Suprapubic skin (tissue), 4 donors: ENCODE results near the gene IGSF11. TPM values are rescaled to one million over a fixed set of nuclear protein-coding genes. Genes with fewer than 3 reads are reported as not detected.

Experiments used
- DNase-seq, 2 donors: peaks; one replicate each; pipeline ENCODE4 v3.0.0-alpha.2; 2019; ENCODE audit warnings: low spot score in 2 of 2
- H3K27ac ChIP-seq: fragments of 200-600 bp; sonication (generic); one replicate; pipeline ENCODE4 v1.5.1; 2019
- H3K27me3 ChIP-seq: fragments of 200-600 bp; sonication (generic); one replicate; pipeline ENCODE4 v1.5.1; 2019
- H3K36me3 ChIP-seq: fragments of 200-600 bp; sonication (generic); one replicate; pipeline ENCODE4 v1.5.1; 2019
- H3K4me1 ChIP-seq: fragments of 200-600 bp; sonication (generic); one replicate; pipeline ENCODE4 v1.5.1; 2019
- H3K4me3 ChIP-seq: fragments of 200-600 bp; sonication (generic); one replicate; pipeline ENCODE4 v1.5.1; 2019; ENCODE audit warnings: mild to moderate bottlenecking
- H3K9me3 ChIP-seq: fragments of 200-600 bp; sonication (generic); one replicate; pipeline ENCODE4 v1.5.1; 2019
- EP300 ChIP-seq: sonication (generic); formaldehyde crosslinking; IDR thresholded peaks from one replicate; pipeline ENCODE4 v1.6.1; 2017; ENCODE audit warnings: antibody characterized with exemption
- POLR2A ChIP-seq, 2 donors: fragments of 450-650 bp; IDR thresholded peaks; one replicate each; pipeline ENCODE4 v1.6.1; 2017; ENCODE audit warnings: antibody characterized with exemption in 2 of 2, mild to moderate bottlenecking in 2 of 2, moderate library complexity in 2 of 2
- POLR2AphosphoS5 ChIP-seq, 3 donors: sonication (generic); formaldehyde crosslinking; IDR thresholded peaks; one replicate each; pipeline ENCODE4 v1.6.1; 2017; ENCODE audit warnings: antibody characterized with exemption in 3 of 3
- WGBS: methylation state at CpG from one replicate; pipeline ENCODE4 v1.1.5; 2018; 5-methylcytosine and 5-hydroxymethylcytosine counted together
- total RNA-seq, 4 donors: library from RNA; depleted of rRNA; stranded (reverse); fragments of >200 nt; gene quantifications; one replicate each; pipeline ENCODE4 v1.1.0, GENCODE V29; 2016
- TF ChIP-seq, protein P1 (sequence below), 2 donors: fragments of 200-600 bp in 1 of 2; fragments of 450-650 bp in 1 of 2; sonication (generic) in 1 of 2; IDR thresholded peaks; one replicate each; pipeline ENCODE4 v1.5.1; 2016 to 2019; ENCODE audit warnings: antibody characterized with exemption in 2 of 2, mild to moderate bottlenecking in 1 of 2, moderate library complexity in 1 of 2

The IGSF11 gene
- total RNA-seq, 4 donors from 2014 or later = 1.9 to 9.6 (median 2.0) TPM

DNA sequence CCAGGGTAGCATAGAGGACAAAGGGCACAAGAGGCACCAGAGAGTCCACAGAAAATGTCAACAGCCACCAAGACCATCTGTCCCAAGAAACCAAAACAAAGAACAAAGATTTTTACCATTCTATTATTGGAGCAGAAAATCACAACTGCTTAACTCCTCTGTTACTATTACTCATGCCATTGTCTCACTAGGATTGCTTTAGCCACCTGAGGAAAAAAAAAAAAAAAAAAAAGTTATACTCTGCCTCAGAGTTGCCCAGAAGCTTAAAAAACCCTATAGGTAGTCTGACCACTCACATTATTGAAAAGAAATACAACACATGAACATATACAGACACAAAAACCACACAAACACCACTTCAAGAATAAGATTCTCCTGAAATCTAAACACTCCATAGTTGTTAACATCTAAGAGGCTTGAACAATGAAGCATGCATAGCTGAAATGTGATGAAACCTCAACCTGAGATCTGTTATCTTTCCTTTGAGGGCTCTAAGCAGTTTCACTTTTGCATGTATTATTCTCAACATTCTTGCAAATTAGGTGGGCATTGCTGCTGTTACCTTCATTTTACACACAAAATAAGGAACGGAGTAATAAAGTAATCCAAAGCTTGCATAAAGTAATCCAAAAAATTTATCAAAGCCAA is 85.4 kb downstream of the IGSF11 start:
- Histone ChIP-seq H3K4me3 (no peak overlapping the region), H3K27me3 (no peaks in the 10 kb centered on the region), H3K9me3 (no peaks in the 10 kb centered on the region), H3K4me1 (no peaks in the 10 kb centered on the region), H3K36me3 (no peaks in the 10 kb centered on the region), H3K27ac (no peak overlapping the region)
- no peak for DNase-seq
- WGBS = 41% methylated on average over 1 of the region's 1 CpG
- no peak for TF ChIP-seq POLR2AphosphoS5 (IDR thresholded peaks at IDR 0.05)
- TF ChIP-seq POLR2A (IDR thresholded peaks at IDR 0.05) = no peak
- TF ChIP-seq, protein P1, sequence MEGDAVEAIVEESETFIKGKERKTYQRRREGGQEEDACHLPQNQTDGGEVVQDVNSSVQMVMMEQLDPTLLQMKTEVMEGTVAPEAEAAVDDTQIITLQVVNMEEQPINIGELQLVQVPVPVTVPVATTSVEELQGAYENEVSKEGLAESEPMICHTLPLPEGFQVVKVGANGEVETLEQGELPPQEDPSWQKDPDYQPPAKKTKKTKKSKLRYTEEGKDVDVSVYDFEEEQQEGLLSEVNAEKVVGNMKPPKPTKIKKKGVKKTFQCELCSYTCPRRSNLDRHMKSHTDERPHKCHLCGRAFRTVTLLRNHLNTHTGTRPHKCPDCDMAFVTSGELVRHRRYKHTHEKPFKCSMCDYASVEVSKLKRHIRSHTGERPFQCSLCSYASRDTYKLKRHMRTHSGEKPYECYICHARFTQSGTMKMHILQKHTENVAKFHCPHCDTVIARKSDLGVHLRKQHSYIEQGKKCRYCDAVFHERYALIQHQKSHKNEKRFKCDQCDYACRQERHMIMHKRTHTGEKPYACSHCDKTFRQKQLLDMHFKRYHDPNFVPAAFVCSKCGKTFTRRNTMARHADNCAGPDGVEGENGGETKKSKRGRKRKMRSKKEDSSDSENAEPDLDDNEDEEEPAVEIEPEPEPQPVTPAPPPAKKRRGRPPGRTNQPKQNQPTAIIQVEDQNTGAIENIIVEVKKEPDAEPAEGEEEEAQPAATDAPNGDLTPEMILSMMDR (IDR thresholded peaks at IDR 0.05) = no peak
- no peak for TF ChIP-seq EP300

DNA sequence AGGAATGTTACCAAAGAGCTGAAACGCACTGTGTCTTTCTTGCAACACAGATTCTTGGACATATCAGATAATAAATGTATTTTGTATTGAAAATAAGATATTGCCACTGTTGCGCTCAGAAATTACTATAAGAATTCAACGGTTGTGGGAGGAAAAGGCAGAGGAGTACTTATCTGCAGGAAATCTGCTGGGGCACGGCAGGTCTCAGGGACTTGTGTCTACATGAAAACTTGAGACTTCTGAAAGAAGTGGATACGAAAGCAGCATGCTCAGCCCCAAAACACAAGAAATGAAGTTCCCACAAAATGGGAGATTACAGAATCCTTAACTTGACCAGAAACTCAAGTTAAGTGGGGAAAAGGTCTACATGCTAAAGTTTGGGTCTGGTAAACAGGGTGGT is 86.5 kb downstream of the IGSF11 start:
- TF ChIP-seq POLR2AphosphoS5 (IDR thresholded peaks at IDR 0.05) (no peak), POLR2A (IDR thresholded peaks at IDR 0.05) (no peak), EP300 (no peak)
- TF ChIP-seq, protein P1 (IDR thresholded peaks at IDR 0.05) = no peak
- WGBS = 52% methylated on average over 5 of the region's 5 CpGs
- DNase-seq = no peak
- Histone ChIP-seq H3K27me3 (no peaks in the 10 kb centered on the region), H3K9me3 (no peaks in the 10 kb centered on the region), H3K4me3 (no peak overlapping the region), H3K27ac (no peak overlapping the region), H3K36me3 (no peaks in the 10 kb centered on the region), H3K4me1 (no peaks in the 10 kb centered on the region)

DNA sequence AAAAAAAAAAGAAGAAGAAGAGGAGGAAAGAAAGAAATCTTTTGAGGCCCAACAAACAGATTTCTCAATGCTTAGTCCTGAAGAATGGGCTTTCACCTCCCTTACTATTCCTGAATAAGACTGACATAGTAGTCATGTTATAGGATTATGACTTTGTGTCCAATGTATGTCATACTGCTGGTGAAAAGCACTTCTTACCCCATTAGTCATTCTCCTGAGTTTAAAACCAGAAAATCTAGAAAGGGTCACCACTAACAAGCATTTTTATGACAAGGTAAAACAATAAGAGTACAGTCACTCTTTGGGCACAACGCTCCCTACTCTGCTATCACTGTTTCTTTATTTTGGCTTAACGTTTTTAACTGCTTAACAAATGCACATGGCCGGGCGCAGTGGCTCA is 88.2 kb downstream of the IGSF11 start:
- Histone ChIP-seq H3K27me3 (no peaks in the 10 kb centered on the region), H3K4me1 (no peaks in the 10 kb centered on the region), H3K27ac (no peak overlapping the region), H3K9me3 (no peaks in the 10 kb centered on the region), H3K4me3 (no peak overlapping the region), H3K36me3 (no peaks in the 10 kb centered on the region)
- no peak for DNase-seq
- whole genome bisulfite sequencing = 79% methylated on average over 4 of the region's 4 CpGs
- TF ChIP-seq POLR2A (IDR thresholded peaks at IDR 0.05) (no peak), POLR2AphosphoS5 (IDR thresholded peaks at IDR 0.05) (no peak), EP300 (no peak)
- TF ChIP-seq, protein P1 (IDR thresholded peaks at IDR 0.05) = no peak

DNA sequence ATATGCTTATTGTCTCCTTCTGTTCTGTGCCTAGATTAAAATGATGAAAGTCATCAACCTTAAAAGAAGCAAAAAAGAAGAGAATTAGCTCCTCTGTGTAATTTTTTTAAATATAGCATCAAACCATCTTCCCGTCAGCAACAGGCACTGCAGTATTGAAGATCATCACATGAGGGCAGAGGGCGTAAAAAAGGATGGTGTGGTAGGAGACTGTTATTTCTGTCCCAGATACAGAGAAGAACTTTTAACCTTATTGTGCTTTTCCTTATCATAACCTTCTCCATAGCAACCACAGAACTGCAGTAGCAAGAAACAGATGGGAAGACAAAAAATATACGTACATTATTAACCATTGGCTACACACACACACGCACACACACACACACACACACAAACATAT is 88.8 kb downstream of the IGSF11 start:
- Histone ChIP-seq H3K4me3 (no peak overlapping the region), H3K27ac (no peak overlapping the region), H3K36me3 (no peaks in the 10 kb centered on the region), H3K27me3 (no peaks in the 10 kb centered on the region), H3K9me3 (no peaks in the 10 kb centered on the region), H3K4me1 (no peaks in the 10 kb centered on the region)
- no peak for TF ChIP-seq POLR2AphosphoS5 (IDR thresholded peaks at IDR 0.05)
- 75% methylated on average over 4 of the region's 4 CpGs for WGBS
- DNase-seq = no peak

DNA sequence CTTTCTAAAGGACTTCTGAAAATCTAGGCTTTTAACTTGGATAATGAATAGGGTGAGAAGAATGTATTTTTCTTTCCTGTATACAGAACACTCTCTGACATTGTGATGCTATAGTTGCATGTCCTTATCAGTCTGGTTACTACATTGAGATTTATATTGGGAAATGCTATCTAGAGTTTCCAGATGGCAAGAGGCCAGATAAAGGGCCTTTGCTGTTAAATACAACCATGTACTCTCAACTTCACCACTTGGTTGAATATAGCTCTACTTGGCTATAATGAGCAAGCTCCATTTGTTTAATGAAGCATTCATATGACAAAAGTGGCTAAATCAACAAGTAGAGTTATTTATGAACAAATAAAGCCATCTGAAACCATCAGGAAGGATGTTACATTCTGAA is 91.0 kb downstream of the IGSF11 start:
- no peak for DNase-seq
- no peaks in the 10 kb centered on the region for H3K36me3 ChIP-seq
- TF ChIP-seq POLR2AphosphoS5 (IDR thresholded peaks at IDR 0.05) (no peak), EP300 (no peak), POLR2A (IDR thresholded peaks at IDR 0.05) (no peak)
- TF ChIP-seq, protein P1 (IDR thresholded peaks at IDR 0.05) = no peak
- H3K4me1 ChIP-seq = no peaks in the 10 kb centered on the region
- no peaks in the 10 kb centered on the region for H3K9me3 ChIP-seq
- H3K27ac ChIP-seq = no peak overlapping the region
- no peak overlapping the region for H3K4me3 ChIP-seq
- no peaks in the 10 kb centered on the region for H3K27me3 ChIP-seq

DNA sequence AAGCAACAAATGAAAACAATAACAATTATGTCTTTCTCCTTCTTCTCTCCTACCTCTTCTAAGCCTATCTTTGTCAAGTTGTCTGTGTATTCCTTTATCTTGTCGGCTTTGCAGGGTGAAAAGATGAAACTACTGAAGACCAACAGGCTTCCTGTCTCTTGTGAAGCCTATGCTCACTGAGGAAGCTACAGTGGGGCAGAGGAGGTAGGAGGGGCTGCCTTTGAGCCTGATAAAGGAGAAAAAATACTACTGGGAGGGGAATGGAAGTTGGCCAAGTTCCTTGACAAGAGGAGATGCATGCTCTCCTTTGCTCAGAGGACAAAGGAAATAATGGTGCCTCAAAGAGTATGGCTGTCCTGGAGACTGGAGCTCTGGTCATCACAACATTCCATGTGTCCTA is 92.0 kb downstream of the IGSF11 start:
- no peaks in the 10 kb centered on the region for H3K4me1 ChIP-seq
- no peak for DNase-seq

More for the DNA sequence above, 92.0 kb downstream of the IGSF11 start:
- 63% methylated on average over 1 of the region's 1 CpG for WGBS
- TF ChIP-seq EP300 = no peak
- TF ChIP-seq, protein P1 (IDR thresholded peaks at IDR 0.05) = no peak
- no peak for TF ChIP-seq POLR2A (IDR thresholded peaks at IDR 0.05)
- no peak for TF ChIP-seq POLR2AphosphoS5 (IDR thresholded peaks at IDR 0.05)
- Histone ChIP-seq H3K27ac (no peak overlapping the region), H3K27me3 (no peaks in the 10 kb centered on the region), H3K36me3 (no peaks in the 10 kb centered on the region), H3K9me3 (no peaks in the 10 kb centered on the region), H3K4me3 (no peak overlapping the region)
